ENCODE data around the gene ARHGAP42.

- TF ChIP-seq CTCF (CRISPR knock-in tag; IDR thresholded peaks at IDR 0.05): no peak
- TF ChIP-seq JUN (CRISPR knock-in tag; IDR thresholded peaks at IDR 0.05): no peak
- TF ChIP-seq POLR2A (IDR thresholded peaks at IDR 0.05; ENCODE audit: insufficient read depth in 1 of 2, low read depth in 2 of 2, low read length in 2 of 2): no peak
- TF ChIP-seq YY1 (IDR thresholded peaks at IDR 0.05; ENCODE audit: insufficient read depth, insufficient replicate concordance, low read depth, low read length): no peak
- TF ChIP-seq FOXK2 (IDR thresholded peaks at IDR 0.05): no peak
- TF ChIP-seq, protein P1, sequence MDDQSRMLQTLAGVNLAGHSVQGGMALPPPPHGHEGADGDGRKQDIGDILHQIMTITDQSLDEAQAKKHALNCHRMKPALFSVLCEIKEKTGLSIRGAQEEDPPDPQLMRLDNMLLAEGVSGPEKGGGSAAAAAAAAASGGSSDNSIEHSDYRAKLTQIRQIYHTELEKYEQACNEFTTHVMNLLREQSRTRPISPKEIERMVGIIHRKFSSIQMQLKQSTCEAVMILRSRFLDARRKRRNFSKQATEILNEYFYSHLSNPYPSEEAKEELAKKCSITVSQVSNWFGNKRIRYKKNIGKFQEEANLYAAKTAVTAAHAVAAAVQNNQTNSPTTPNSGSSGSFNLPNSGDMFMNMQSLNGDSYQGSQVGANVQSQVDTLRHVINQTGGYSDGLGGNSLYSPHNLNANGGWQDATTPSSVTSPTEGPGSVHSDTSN (CRISPR knock-in tag; IDR thresholded peaks at IDR 0.05; ENCODE audit: borderline replicate concordance): no peak
- no peak for TF ChIP-seq CEBPB (IDR thresholded peaks at IDR 0.05; ENCODE audit: borderline replicate concordance, low read depth, low read length)
- no peak for TF ChIP-seq HOXA7 (CRISPR knock-in tag; IDR thresholded peaks at IDR 0.05)
- TF ChIP-seq NCOA5 (CRISPR knock-in tag; IDR thresholded peaks at IDR 0.05): no peak
- no peak for TF ChIP-seq ZNF274 (CRISPR knock-in tag; IDR thresholded peaks at IDR 0.05)
- TF ChIP-seq ZNF782 (CRISPR knock-in tag; IDR thresholded peaks at IDR 0.05; ENCODE audit: borderline replicate concordance): no peak
- no peak for TF ChIP-seq CBX2 (IDR thresholded peaks at IDR 0.05; ENCODE audit: low read depth, low read length)
- TF ChIP-seq CBX2 (CRISPR knock-in tag; IDR thresholded peaks at IDR 0.05; ENCODE audit: low read depth): no peak
Observed at GRCh38 chr11:101011881-101012280, 324.8 kb downstream of the ARHGAP42 start.

Data from HepG2 (cell line).